ENCODE results near the gene ETNK2.

DNA sequence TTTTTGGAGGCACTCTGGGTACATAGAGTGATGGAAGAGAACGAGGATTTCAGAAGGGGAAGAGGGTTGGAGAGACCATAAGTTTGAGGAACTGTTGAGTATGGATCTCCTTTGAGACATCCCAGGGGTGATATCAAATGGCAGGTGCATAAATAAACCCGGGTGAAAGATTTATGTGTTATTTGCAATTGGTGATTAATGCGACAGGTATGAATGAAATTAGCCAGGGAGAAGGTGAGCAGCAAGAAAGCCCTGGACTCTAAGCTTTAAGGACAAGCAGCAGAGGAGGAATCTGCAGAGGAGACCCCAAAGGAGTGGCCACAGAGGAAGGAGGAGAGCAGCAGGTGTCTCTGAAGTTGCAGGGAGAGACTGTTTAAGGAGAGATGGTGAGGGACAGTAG is 23.1 kb upstream of the ETNK2 start:
- TF ChIP-seq CTCF (IDR thresholded peaks at IDR 0.05), result no peak
- no peak for TF ChIP-seq POLR2A (IDR thresholded peaks at IDR 0.05)

All from Peyer's patch (tissue), 4 donors.